ENCODE measurements around the gene CACYBP.

Gene CACYBP

GRCh38 chr1:174999936-175000696 lies at the start of gene CACYBP:
Gene CACYBP, plus strand, starts transcription at chr1:174999947. Its CDS starts 234 bp downstream, at chr1:175000181.
- DNase-seq (ENCODE audit: low read depth in 1 of 2, low spot score in 1 of 2): no peak

GRCh38 chr1:174953285-174954072 lies 46.3 kb upstream of the CACYBP start:
- DNase-seq (ENCODE audit: low read depth in 1 of 2, low spot score in 1 of 2): no peak

GRCh38 chr1:174954073-174954460 lies 45.7 kb upstream of the CACYBP start:
- DNase-seq (ENCODE audit: low read depth in 1 of 2, low spot score in 1 of 2): no peak

- DNase-seq (ENCODE audit: low read depth in 1 of 2, low spot score in 1 of 2): no peak
Measured at GRCh38 chr1:174954671-174955669, 44.8 kb upstream of the CACYBP start.

GRCh38 chr1:174956086-174956485 lies 43.7 kb upstream of the CACYBP start:
- no peak for DNase-seq (ENCODE audit: low read depth in 1 of 2, low spot score in 1 of 2)

GRCh38 chr1:174956976-174957375 lies 42.8 kb upstream of the CACYBP start:
- no peak for DNase-seq (ENCODE audit: low read depth in 1 of 2, low spot score in 1 of 2)

- no peak for DNase-seq (ENCODE audit: low read depth in 1 of 2, low spot score in 1 of 2)
Measured at GRCh38 chr1:174957829-174958228, 41.9 kb upstream of the CACYBP start.

- no peak for DNase-seq (ENCODE audit: low read depth in 1 of 2, low spot score in 1 of 2)
Measured at GRCh38 chr1:174958396-174958795, 41.4 kb upstream of the CACYBP start.

- no peak for DNase-seq (ENCODE audit: low read depth in 1 of 2, low spot score in 1 of 2)
Measured at GRCh38 chr1:174960362-174960761, 39.4 kb upstream of the CACYBP start.

GRCh38 chr1:174963529-174964125 lies 36.1 kb upstream of the CACYBP start:
- no peak for DNase-seq (ENCODE audit: low read depth in 1 of 2, low spot score in 1 of 2)

- no peak for DNase-seq (ENCODE audit: low read depth in 1 of 2, low spot score in 1 of 2)
Measured at GRCh38 chr1:174964261-174964971, 35.3 kb upstream of the CACYBP start.

- no peak for DNase-seq (ENCODE audit: low read depth in 1 of 2, low spot score in 1 of 2)
Measured at GRCh38 chr1:174964972-174965361, 34.8 kb upstream of the CACYBP start.

GRCh38 chr1:174965362-174966007 lies 34.3 kb upstream of the CACYBP start:
- DNase-seq (ENCODE audit: low read depth in 1 of 2, low spot score in 1 of 2): no peak

GRCh38 chr1:174966008-174966572 lies 33.7 kb upstream of the CACYBP start:
- no peak for DNase-seq (ENCODE audit: low read depth in 1 of 2, low spot score in 1 of 2)

GRCh38 chr1:174967845-174968705 lies 31.7 kb upstream of the CACYBP start:
- no peak for DNase-seq (ENCODE audit: low read depth in 1 of 2, low spot score in 1 of 2)

- no peak for DNase-seq (ENCODE audit: low read depth in 1 of 2, low spot score in 1 of 2)
Measured at GRCh38 chr1:174968750-174969244, 30.9 kb upstream of the CACYBP start.

- no peak for DNase-seq (ENCODE audit: low read depth in 1 of 2, low spot score in 1 of 2)
Measured at GRCh38 chr1:174969977-174970376, 29.8 kb upstream of the CACYBP start.

GRCh38 chr1:174971466-174971865 lies 28.3 kb upstream of the CACYBP start:
- DNase-seq (ENCODE audit: low read depth in 1 of 2, low spot score in 1 of 2): no peak

Measured in stimulated activated CD4-positive, alpha-beta T cell treated with anti-CD3 and anti-CD28 coated beads, Interleukin-15, amount 100 ng/mL, for 1 hour (primary cell).